Calu3 (cell line): ENCODE measurements around the gene PKP1. TPM values are rescaled to one million over a fixed set of nuclear protein-coding genes. Genes with fewer than 3 reads are reported as not detected.

Source experiments
- BruUV-seq: library from RNA; stranded (reverse); fragments of 400-500 nt; replicated peaks from 2 replicates; lab custom pipeline; 2021; lab: Mats Ljungman, UMichigan
- CTCF ChIA-PET: fragments of 300-600 bp; sonication (Branson Sonifier 250); formaldehyde crosslinking; loops from one replicate; lab custom pipeline; 2022; ENCODE audit warnings: antibody characterized with exemption; lab: Charles Lee
- DNase-seq: peaks from one replicate; pipeline ENCODE4 v3.0.0; 2022
- H3K27ac Mint-ChIP-seq: one replicate; pipeline ENCODE4 v1.8.0; 2022; ENCODE audit warnings: mixed read lengths; ENCODE audit not compliant: unreplicated experiment
- H3K27me3 Mint-ChIP-seq: one replicate; pipeline ENCODE4 v1.8.0; 2022; ENCODE audit warnings: mixed read lengths; ENCODE audit not compliant: unreplicated experiment
- H3K36me3 Mint-ChIP-seq: one replicate; pipeline ENCODE4 v1.8.0; 2022; ENCODE audit warnings: mild to moderate bottlenecking, moderate library complexity, mixed read lengths; ENCODE audit not compliant: insufficient read depth, unreplicated experiment
- H3K4me1 Mint-ChIP-seq: one replicate; pipeline ENCODE4 v1.8.0; 2022; ENCODE audit warnings: mild to moderate bottlenecking, low read depth, mixed read lengths; ENCODE audit not compliant: unreplicated experiment
- H3K4me3 Mint-ChIP-seq: one replicate; pipeline ENCODE4 v1.8.0; 2022; ENCODE audit warnings: mild to moderate bottlenecking, low read depth, moderate library complexity, mixed read lengths; ENCODE audit not compliant: unreplicated experiment
- H3K9me3 Mint-ChIP-seq: one replicate; pipeline ENCODE4 v1.8.0; 2022; ENCODE audit warnings: low read depth, mixed read lengths; ENCODE audit not compliant: unreplicated experiment
- CTCF ChIP-seq: fragments of 200-600 bp; IDR thresholded peaks from one replicate; pipeline ENCODE4 v1.8.0; 2022; ENCODE audit warnings: antibody characterized with exemption; ENCODE audit not compliant: unreplicated experiment
- intact Hi-C: fragments of 100-400 bp; cut with micrococcal nuclease; formaldehyde crosslinking; loops from one replicate; pipeline ENCODE4 v1.10.0; 2022; ENCODE audit not compliant: unreplicated experiment
- total RNA-seq: library from RNA; stranded (reverse); gene quantifications from 2 replicates; pipeline ENCODE4 v1.2.3, GENCODE V29; 2022

Gene PKP1
- total RNA-seq, 1 experiment from 2014 or later: 0.09 TPM

- Mint-ChIP-seq H3K36me3 (no peaks in the 10 kb centered on the region), H3K9me3 (no peaks in the 10 kb centered on the region), H3K27me3 (peaks cover 82% of the 10 kb centered on the region), H3K4me3 (no peak overlapping the region), H3K27ac (no peak overlapping the region), H3K4me1 (no peaks in the 10 kb centered on the region)
- no peak for DNase-seq
- CTCF ChIA-PET: interaction anchor here (1.1 kb wide), 1 partner anchor 8 kb away, joined by 4 read pairs; no protein-coding TSS in a partner anchor
- intact Hi-C loops: no loop called here
- TF ChIP-seq CTCF: no peak
- BruUV-seq: no TSS peak
These were observed 70.1 kb downstream of the PKP1 start for GRCh38 chr1:201353186-201353940.

GRCh38 chr1:201354151-201354900 lies 71.0 kb downstream of the PKP1 start:
- intact Hi-C loops: no loop called here
- Mint-ChIP-seq H3K27ac (no peak overlapping the region), H3K27me3 (peaks cover 87% of the 10 kb centered on the region), H3K9me3 (no peaks in the 10 kb centered on the region), H3K4me1 (no peaks in the 10 kb centered on the region), H3K36me3 (no peaks in the 10 kb centered on the region), H3K4me3 (no peak overlapping the region)
- BruUV-seq: no TSS peak
- CTCF ChIA-PET: no interaction called here
- TF ChIP-seq CTCF: no peak
- DNase-seq: no peak

- Mint-ChIP-seq H3K9me3 (no peaks in the 10 kb centered on the region), H3K27me3 (peaks cover 87% of the 10 kb centered on the region), H3K36me3 (no peaks in the 10 kb centered on the region), H3K27ac (no peak overlapping the region), H3K4me3 (no peak overlapping the region), H3K4me1 (no peaks in the 10 kb centered on the region)
- CTCF ChIA-PET: no interaction called here
- TF ChIP-seq CTCF: no peak
- no TSS peak for BruUV-seq
- no peak for DNase-seq
- intact Hi-C loops: no loop called here
These were observed 71.6 kb downstream of the PKP1 start for GRCh38 chr1:201354901-201355295.

GRCh38 chr1:201355471-201355870 lies 72.2 kb downstream of the PKP1 start:
- H3K4me3 Mint-ChIP-seq: no peak overlapping the region
- intact Hi-C loops: no loop called here
- no peak overlapping the region for H3K27ac Mint-ChIP-seq
- H3K4me1 Mint-ChIP-seq: no peaks in the 10 kb centered on the region
- peaks cover 84% of the 10 kb centered on the region for H3K27me3 Mint-ChIP-seq
- no peaks in the 10 kb centered on the region for H3K36me3 Mint-ChIP-seq
- DNase-seq: no peak
- no peaks in the 10 kb centered on the region for H3K9me3 Mint-ChIP-seq
- BruUV-seq: no TSS peak
- TF ChIP-seq CTCF: no peak
- CTCF ChIA-PET: no interaction called here
